ENCODE measurements around the gene KHK.

DNA sequence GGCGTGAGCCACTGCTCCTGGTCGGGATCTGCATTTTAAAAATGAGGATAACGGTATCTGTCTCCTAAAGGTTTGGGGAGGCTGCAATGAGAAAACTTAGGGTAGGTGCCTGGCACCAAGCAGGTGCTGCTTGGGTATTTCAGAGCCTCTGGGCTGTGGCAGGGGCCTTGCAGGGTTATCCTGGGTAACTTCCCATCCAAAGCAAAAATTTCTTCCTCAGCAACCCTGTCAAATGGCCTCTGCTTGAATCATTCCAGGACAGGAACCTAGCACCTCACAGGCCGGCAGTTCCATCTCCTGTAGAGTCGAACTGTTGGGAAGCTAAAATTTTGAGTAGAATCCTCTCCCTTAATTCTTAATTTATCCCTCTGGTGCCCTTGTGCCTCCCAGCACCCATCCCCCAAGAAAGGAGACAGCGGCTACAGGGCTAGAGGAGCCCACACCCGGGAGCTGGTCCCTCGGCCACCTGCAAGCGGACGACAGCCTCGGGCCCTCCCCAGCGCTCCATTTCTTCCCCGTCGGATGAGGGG, 31.5 kb downstream of the KHK start:
- TF ChIP-seq POLR2AphosphoS5 (IDR thresholded peaks at IDR 0.05; ENCODE audit: borderline replicate concordance, low read depth, low read length) (no peak), FOXP2 (optimal IDR thresholded peaks at IDR 0.05; ENCODE audit: control extremely low read depth, extremely low read length, insufficient read depth) (no peak), EZH2 (IDR thresholded peaks at IDR 0.05) (no peak)
